Peyer's patch (tissue), 4 donors: ENCODE measurements around the gene PTPN22. TPM values are rescaled to one million over a fixed set of nuclear protein-coding genes. Genes with fewer than 3 reads are reported as not detected.

Experiments
- DNase-seq, 3 donors: peaks; one replicate each; pipeline ENCODE4 v3.0.0-alpha.2; 2017 to 2019
- H3K27ac ChIP-seq, 4 donors: fragments of 200-600 bp; sonication (generic); one replicate each; pipeline ENCODE4 v1.5.1; 2016 to 2019
- H3K27me3 ChIP-seq, 2 donors: fragments of 200-600 bp; sonication (generic); one replicate each; pipeline ENCODE4 v1.5.1; 2019
- H3K36me3 ChIP-seq, 3 donors: fragments of 200-600 bp; sonication (generic); one replicate each; pipeline ENCODE4 v1.5.1; 2016 to 2019
- H3K4me1 ChIP-seq, 4 donors: fragments of 200-600 bp; sonication (generic); one replicate each; pipeline ENCODE4 v1.5.1; 2016 to 2019
- H3K4me3 ChIP-seq, 4 donors: fragments of 200-600 bp; sonication (generic); 1 replicate in 3 of 4; 2 replicates in 1 of 4; pipeline ENCODE4 v1.5.1; 2016 to 2019; ENCODE audit warnings: mild to moderate bottlenecking in 1 of 4
- H3K9me3 ChIP-seq, 4 donors: fragments of 200-600 bp; sonication (generic); one replicate each; pipeline ENCODE4 v1.5.1; 2016 to 2019; ENCODE audit warnings: mild to moderate bottlenecking in 1 of 4
- POLR2A ChIP-seq, 2 donors: fragments of 450-650 bp; IDR thresholded peaks; one replicate each; pipeline ENCODE4 v1.5.1; 2017; ENCODE audit warnings: antibody characterized with exemption in 2 of 2, mild to moderate bottlenecking in 2 of 2, moderate library complexity in 2 of 2
- total RNA-seq, 4 donors: library from RNA; depleted of rRNA; stranded (reverse); fragments of >200 nt; gene quantifications; one replicate each; pipeline ENCODE4 v1.1.0, GENCODE V29; 2016
- TF ChIP-seq, protein P1 (sequence below), 6 experiments: fragments of 450-650 bp in 4 of 6; fragments of 200-600 bp in 2 of 6; sonication (generic) in 1 of 6; IDR thresholded peaks; one replicate each; pipeline ENCODE4 v1.5.1; 2017 to 2019; ENCODE audit warnings: antibody characterized with exemption in 6 of 6, mild to moderate bottlenecking in 3 of 6, moderate library complexity in 1 of 6

The PTPN22 gene
- total RNA-seq, 4 donors from 2014 or later = 11.4 to 16.9 (median 13.2) TPM

DNA sequence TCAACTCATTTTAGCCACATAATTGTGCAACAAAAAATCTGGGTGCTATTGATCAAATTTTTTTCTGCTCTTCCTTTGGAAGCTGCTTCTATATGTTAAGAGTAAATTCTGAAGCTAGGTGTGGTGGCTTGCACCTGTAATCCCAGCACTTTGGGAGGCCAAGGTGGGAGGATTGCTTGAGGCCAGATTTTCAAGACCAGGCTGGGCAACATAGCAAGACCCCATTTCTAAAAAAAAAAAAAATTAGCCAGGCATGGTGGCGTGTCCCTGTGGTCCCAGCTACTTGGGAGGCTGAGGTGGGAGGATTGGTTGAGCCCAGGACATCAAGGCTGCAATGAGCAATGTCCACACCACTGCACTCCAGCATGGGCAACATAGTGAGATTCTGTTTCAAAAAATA lies 35.0 kb downstream of the PTPN22 start:
- H3K4me3 ChIP-seq = no peak overlapping the region
- TF ChIP-seq, protein P1, sequence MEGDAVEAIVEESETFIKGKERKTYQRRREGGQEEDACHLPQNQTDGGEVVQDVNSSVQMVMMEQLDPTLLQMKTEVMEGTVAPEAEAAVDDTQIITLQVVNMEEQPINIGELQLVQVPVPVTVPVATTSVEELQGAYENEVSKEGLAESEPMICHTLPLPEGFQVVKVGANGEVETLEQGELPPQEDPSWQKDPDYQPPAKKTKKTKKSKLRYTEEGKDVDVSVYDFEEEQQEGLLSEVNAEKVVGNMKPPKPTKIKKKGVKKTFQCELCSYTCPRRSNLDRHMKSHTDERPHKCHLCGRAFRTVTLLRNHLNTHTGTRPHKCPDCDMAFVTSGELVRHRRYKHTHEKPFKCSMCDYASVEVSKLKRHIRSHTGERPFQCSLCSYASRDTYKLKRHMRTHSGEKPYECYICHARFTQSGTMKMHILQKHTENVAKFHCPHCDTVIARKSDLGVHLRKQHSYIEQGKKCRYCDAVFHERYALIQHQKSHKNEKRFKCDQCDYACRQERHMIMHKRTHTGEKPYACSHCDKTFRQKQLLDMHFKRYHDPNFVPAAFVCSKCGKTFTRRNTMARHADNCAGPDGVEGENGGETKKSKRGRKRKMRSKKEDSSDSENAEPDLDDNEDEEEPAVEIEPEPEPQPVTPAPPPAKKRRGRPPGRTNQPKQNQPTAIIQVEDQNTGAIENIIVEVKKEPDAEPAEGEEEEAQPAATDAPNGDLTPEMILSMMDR (IDR thresholded peaks at IDR 0.05) = no peak
- TF ChIP-seq POLR2A (IDR thresholded peaks at IDR 0.05) = no peak
- H3K4me1 ChIP-seq = no peaks in the 10 kb centered on the region
- no peak for DNase-seq
- no peaks in the 10 kb centered on the region for H3K27me3 ChIP-seq
- no peak overlapping the region for H3K27ac ChIP-seq
- H3K36me3 ChIP-seq = peaks cover 0 to 35% (median 3%) of the 10 kb centered on the region in 3 donors
- no peaks in the 10 kb centered on the region for H3K9me3 ChIP-seq

DNA sequence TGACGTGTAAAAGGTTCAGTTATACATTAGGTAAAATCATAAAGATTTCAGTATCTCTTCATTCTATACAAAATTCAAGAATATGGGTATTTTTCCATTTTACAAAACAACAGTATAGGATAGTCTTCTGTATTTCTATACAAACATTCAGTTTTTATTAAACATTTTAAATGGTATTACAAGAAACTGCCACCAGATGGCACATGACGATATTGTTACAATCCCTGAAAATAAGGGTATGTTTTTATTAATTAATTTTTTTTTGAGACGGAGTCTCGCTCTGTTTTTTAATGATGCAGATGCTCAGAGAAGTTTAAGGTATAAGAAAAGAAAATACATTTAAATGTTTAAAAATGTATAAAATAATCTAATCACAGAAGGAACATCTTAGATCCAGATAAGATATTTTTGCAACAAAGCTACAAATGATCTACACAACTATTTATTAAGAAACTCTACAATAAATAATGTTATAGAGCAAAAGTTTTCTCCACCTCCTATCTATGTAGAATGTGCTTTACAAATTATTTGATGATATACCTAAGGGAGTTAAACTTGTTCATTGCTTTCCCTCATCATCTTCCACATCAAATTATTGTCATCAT lies 35.7 kb downstream of the PTPN22 start:
- DNase-seq = no peak
- TF ChIP-seq POLR2A (IDR thresholded peaks at IDR 0.05) = no peak
- TF ChIP-seq, protein P1 (IDR thresholded peaks at IDR 0.05) = peak; percentile 27 to 76 (median 74)
- no peaks in the 10 kb centered on the region for H3K4me1 ChIP-seq
- H3K27me3 ChIP-seq = no peaks in the 10 kb centered on the region
- peaks cover 0 to 35% (median 3%) of the 10 kb centered on the region in 3 donors for H3K36me3 ChIP-seq
- no peaks in the 10 kb centered on the region for H3K9me3 ChIP-seq
- H3K27ac ChIP-seq = no peak overlapping the region
- H3K4me3 ChIP-seq = no peak overlapping the region

DNA sequence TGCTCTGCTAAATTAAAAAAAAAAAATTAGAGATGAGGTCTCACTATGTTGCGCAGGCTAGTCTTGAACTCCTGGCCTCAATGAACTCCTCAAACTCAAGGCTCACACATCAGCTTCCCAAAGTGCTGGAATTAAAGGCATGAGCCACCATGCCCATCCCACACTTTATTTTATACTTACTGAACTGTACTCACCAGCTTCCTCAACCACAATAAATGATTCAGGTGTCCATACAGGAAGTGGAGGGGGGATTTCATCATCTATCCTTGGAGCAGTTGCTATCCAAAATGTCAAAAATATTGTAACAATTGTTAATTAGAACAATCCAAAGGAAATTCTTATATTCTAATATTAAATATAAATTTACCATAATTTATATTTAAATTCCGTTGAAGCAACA lies 36.8 kb downstream of the PTPN22 start:
- H3K27ac ChIP-seq = no peak overlapping the region
- no peaks in the 10 kb centered on the region for H3K9me3 ChIP-seq

DNA sequence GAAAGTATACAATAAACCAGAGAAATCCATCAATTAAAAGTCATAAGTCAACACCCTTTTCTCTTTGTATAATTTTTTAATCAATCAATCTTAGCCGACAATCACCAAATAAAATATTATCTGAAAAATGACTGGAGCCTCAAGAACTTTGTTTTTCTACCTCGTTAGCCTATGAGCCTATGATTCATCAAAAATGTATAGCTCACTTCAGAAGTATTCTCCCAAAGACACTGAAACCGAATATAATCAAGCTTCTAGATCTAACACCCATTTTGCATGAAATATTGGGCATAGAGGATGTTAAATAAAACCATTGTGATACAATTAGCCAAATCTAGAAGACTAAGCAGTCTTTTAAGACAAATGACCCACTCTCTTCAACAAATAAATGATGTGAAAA lies 41.5 kb downstream of the PTPN22 start:
- H3K4me3 ChIP-seq = no peak overlapping the region
- H3K27me3 ChIP-seq = no peaks in the 10 kb centered on the region
- peaks cover 0 to 34% (median 3%) of the 10 kb centered on the region in 3 donors for H3K36me3 ChIP-seq
- H3K27ac ChIP-seq = no peak overlapping the region
- no peak for TF ChIP-seq POLR2A (IDR thresholded peaks at IDR 0.05)
- TF ChIP-seq, protein P1 (IDR thresholded peaks at IDR 0.05) = no peak
- no peak for DNase-seq
- H3K9me3 ChIP-seq = no peaks in the 10 kb centered on the region
- no peaks in the 10 kb centered on the region for H3K4me1 ChIP-seq

More for the DNA sequence above, 36.8 kb downstream of the PTPN22 start:
- no peak for TF ChIP-seq POLR2A (IDR thresholded peaks at IDR 0.05)
- TF ChIP-seq, protein P1 (IDR thresholded peaks at IDR 0.05) = no peak
- H3K36me3 ChIP-seq = peaks cover 0 to 32% (median 3%) of the 10 kb centered on the region in 3 donors
- no peak overlapping the region for H3K4me3 ChIP-seq
- H3K27me3 ChIP-seq = no peaks in the 10 kb centered on the region
- H3K4me1 ChIP-seq = no peaks in the 10 kb centered on the region
- DNase-seq = no peak

DNA sequence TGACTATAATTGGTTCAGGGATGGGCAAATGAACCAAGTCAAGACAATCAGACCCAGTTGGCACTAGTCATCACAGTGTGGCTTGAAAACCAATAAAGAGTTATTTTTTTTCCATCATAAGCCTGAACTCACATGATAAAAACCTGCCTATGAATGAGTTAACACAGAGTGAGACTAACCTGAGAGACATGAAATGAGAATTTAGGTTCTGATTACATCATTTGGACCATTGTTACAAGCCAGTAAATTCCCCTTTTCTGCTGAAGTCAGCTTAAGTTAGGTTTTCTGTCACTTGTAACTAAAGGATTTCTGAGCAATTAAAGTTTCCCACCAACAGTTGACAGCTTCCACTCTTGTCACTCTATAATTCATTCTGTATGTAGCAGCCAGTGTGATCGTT lies 49.6 kb downstream of the PTPN22 start:
- no peak overlapping the region for H3K4me3 ChIP-seq
- no peaks in the 10 kb centered on the region for H3K27me3 ChIP-seq
- no peak overlapping the region for H3K27ac ChIP-seq
- TF ChIP-seq, protein P1 (IDR thresholded peaks at IDR 0.05) = no peak
- no peak for TF ChIP-seq POLR2A (IDR thresholded peaks at IDR 0.05)
- H3K9me3 ChIP-seq = no peaks in the 10 kb centered on the region
- no peaks in the 10 kb centered on the region for H3K4me1 ChIP-seq
- peaks cover 0 to 4% (median 0%) of the 10 kb centered on the region in 3 donors for H3K36me3 ChIP-seq
- no peak for DNase-seq
